HUES64 (cell line): ENCODE results near the gene RALGPS1.

ENCODE experiments used
- H3K27ac ChIP-seq: 2 replicates; pipeline ENCODE4 v1.7.0; 2013; ENCODE audit warnings: low read depth, low read length, inconsistent platforms
- H3K27me3 ChIP-seq: 2 replicates; pipeline ENCODE4 v1.6.1; 2013; ENCODE audit warnings: mild to moderate bottlenecking, low read length; ENCODE audit not compliant: insufficient read depth
- H3K36me3 ChIP-seq: 2 replicates; pipeline ENCODE4 v1.6.1; 2013; ENCODE audit warnings: mild to moderate bottlenecking, low read length; ENCODE audit not compliant: insufficient read depth
- H3K4me1 ChIP-seq: 2 replicates; pipeline ENCODE4 v1.6.1; 2013; ENCODE audit warnings: mild to moderate bottlenecking, low read length, moderate library complexity; ENCODE audit not compliant: insufficient read depth
- H3K4me3 ChIP-seq: 2 replicates; pipeline ENCODE4 v1.5.1; 2013; ENCODE audit warnings: mild to moderate bottlenecking, low read length, moderate library complexity
- H3K9ac ChIP-seq: 2 replicates; pipeline ENCODE4 v1.6.1; 2013; ENCODE audit warnings: mild to moderate bottlenecking, low read depth, low read length
- H3K9me3 ChIP-seq: 2 replicates; pipeline ENCODE4 v1.6.1; 2013; ENCODE audit warnings: low read depth, low read length; ENCODE audit not compliant: insufficient read depth
- WGBS: fragments of 150-250, 120-280 bp; methylation state at CpG from one replicate; pipeline ENCODE4 v1.1.7; 2013; ENCODE audit warnings: missing lambda C conversion rate; 5-methylcytosine and 5-hydroxymethylcytosine counted together

The RALGPS1 gene

DNA sequence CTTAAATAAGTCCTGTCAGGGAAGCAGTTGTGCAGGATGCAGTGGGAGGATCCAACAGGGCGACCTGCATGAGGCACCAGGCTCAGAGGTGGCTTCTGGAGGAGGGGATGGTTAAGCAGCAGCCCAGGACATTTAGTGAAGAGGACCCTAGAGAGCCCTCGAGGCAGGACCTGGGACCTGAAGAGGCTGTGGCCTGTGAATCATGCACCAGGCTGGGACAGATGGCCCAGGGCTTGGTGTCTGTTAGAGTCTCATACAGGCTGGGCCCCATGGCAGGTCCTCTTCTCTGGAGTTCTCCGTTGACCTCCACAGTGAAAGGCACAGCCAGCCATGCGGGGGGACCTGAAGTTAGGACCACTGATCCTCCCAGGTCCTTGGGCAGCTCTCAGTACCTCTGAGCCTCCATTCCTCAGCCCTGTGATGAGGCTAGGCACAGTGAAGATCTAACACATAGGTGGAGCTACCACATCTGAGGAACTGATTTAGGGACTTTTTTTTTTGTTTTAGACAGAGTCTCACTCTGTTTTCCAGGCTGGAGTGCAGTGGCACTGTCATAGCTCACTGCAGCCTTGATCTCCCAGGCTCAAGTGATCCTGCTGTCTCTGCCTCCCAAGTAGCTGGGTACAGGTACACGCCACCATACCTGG lies 289.2 kb downstream of the RALGPS1 start:
- H3K4me3 ChIP-seq: no peak overlapping the region
- no peaks in the 10 kb centered on the region for H3K9me3 ChIP-seq
- no peaks in the 10 kb centered on the region for H3K27me3 ChIP-seq
- no peak overlapping the region for H3K27ac ChIP-seq
- no peak overlapping the region for H3K9ac ChIP-seq
- no peaks in the 10 kb centered on the region for H3K4me1 ChIP-seq
- no peaks in the 10 kb centered on the region for H3K36me3 ChIP-seq
- WGBS: 83% methylated on average over 5 of the region's 5 CpGs

DNA sequence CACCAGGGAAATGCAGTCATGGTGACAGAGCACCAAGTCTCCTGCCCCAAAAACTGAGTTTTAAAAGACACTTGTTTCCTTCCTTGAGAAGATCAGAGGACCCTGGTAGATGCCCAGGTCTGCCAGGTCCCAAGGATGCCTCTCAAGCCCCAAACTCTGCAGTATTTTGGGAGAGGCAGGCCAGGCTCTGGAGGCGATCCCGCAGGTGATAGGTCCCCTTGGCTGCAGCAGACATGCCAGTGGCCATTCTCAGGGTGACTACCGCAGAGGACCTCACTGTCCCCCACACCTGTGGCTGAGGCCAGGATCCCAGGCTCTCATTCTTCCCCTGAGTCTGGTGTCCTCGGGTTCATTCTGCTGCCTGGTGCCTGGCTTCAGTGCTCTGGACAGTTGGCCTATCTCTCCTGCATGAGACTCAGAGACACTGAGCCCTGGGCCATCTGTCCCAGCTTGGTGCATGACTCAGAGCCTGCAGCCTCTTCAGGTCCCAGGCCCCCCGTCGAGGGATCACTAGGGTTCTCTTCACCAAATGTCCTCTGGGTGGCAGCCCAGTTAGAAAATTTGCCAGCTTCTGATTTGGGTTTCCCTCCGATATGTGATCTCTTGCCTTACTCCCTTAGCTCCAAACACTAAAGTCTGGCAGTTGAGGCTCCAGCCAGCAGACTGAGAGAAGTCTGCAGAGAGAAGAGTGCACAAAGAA lies 290.3 kb downstream of the RALGPS1 start:
- Histone ChIP-seq H3K9me3 (no peaks in the 10 kb centered on the region), H3K4me3 (no peak overlapping the region), H3K27ac (no peak overlapping the region), H3K9ac (no peak overlapping the region), H3K4me1 (no peaks in the 10 kb centered on the region), H3K27me3 (no peaks in the 10 kb centered on the region), H3K36me3 (no peaks in the 10 kb centered on the region)
- WGBS: 85% methylated on average over 7 of the region's 7 CpGs

DNA sequence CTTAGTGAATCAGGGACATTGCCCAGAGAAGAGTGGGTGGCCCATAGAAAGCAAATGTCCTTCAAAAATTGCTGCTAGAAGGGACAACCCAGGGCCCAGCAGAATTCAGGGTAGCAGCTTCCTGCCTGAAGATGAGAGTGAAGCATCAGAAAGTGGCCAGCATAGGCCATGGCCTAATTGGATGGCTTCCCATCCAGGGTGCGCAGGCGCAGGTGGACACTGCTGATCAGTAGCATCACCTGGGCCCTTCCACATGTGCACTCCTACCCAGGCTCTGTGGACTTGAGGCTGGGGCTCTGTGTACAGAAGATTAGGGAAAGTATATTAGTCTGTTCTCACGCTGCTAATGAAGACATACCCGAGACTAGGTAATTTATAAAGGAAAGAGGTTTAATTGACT lies 291.4 kb downstream of the RALGPS1 start:
- WGBS: 98% methylated on average over 4 of the region's 4 CpGs

DNA sequence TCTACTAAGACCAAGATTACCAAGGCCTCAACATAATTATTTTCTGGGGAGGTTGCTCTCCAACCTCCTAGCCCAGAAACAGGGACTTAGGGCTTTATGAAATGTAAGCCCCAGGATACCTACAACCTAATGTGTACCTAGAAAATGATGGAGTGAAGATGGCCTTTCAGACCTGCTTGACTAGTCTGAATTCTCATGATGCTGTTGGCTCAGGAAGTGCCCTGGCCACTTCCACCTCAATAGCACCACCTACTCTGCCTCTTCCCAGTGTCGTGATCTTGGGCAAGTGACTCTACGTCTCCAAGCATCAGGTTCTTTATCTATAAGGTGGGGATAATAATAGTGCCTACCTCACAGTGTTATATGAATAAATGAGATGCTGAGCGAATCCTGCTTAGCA lies 292.1 kb downstream of the RALGPS1 start:
- Histone ChIP-seq H3K27me3 (no peaks in the 10 kb centered on the region), H3K4me1 (peaks cover 5% of the 10 kb centered on the region; the same call in 1 of the 2 replicates), H3K27ac (no peak overlapping the region), H3K4me3 (no peak overlapping the region), H3K36me3 (no peaks in the 10 kb centered on the region), H3K9ac (no peak overlapping the region), H3K9me3 (no peaks in the 10 kb centered on the region)
- 98% methylated on average over 3 of the region's 3 CpGs for WGBS

More for the DNA sequence above, 291.4 kb downstream of the RALGPS1 start:
- Histone ChIP-seq H3K4me1 (peaks cover 4% of the 10 kb centered on the region; the same call in 1 of the 2 replicates), H3K27me3 (no peaks in the 10 kb centered on the region), H3K9ac (no peak overlapping the region), H3K9me3 (no peaks in the 10 kb centered on the region), H3K36me3 (no peaks in the 10 kb centered on the region), H3K27ac (no peak overlapping the region), H3K4me3 (no peak overlapping the region)

DNA sequence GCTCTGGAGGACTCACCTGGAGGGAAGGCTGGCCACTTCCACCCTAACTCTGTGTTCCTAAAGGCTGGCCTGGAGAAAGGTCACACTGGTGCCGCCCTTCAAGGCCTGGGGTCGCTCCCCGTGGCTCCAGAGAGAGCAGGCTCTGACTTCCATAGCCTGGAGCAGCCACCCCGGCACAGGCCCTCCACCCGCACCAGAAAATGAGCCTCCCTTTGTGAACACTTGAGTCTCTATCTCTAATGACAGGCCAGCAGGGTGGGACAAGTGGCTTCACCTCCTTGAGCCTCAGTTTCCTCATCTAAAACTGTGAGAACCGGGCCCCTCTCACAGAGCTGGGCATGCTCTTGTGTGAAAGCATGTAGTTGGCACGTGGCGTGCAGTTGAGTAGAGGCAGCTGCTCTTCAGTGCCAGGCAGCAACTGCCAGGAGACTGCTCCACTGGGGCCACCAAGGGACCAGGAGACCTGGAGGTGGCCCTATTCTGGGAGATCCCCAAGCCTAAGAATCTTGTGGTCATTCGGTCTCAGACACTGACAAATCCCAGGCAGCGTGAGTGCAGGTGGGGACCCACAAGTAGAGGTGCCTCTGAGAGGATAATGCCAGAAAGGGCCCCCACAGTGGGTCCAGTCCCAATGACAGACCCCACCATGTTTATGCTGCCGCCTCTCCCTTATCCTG lies 293.3 kb downstream of the RALGPS1 start:
- H3K9me3 ChIP-seq: no peaks in the 10 kb centered on the region
- H3K4me3 ChIP-seq: no peak overlapping the region
- no peak overlapping the region for H3K27ac ChIP-seq
- WGBS: 91% methylated on average over 11 of the region's 11 CpGs
- H3K27me3 ChIP-seq: no peaks in the 10 kb centered on the region
- no peak overlapping the region for H3K9ac ChIP-seq
- no peaks in the 10 kb centered on the region for H3K36me3 ChIP-seq
- H3K4me1 ChIP-seq: peaks cover 5% of the 10 kb centered on the region; the same call in 1 of the 2 replicates

GRCh38 chr9:127208416-127208815 lies 293.8 kb downstream of the RALGPS1 start:
- WGBS: 96% methylated on average over 8 of the region's 8 CpGs
- Histone ChIP-seq H3K9me3 (no peaks in the 10 kb centered on the region), H3K4me1 (peaks cover 5% of the 10 kb centered on the region; the same call in 1 of the 2 replicates), H3K4me3 (no peak overlapping the region), H3K27me3 (no peaks in the 10 kb centered on the region), H3K27ac (no peak overlapping the region), H3K36me3 (no peaks in the 10 kb centered on the region), H3K9ac (no peak overlapping the region)

- peaks cover 5% of the 10 kb centered on the region; the same call in 1 of the 2 replicates for H3K4me1 ChIP-seq
- 94% methylated on average over 7 of the region's 7 CpGs for WGBS
- H3K36me3 ChIP-seq: no peaks in the 10 kb centered on the region
- no peaks in the 10 kb centered on the region for H3K27me3 ChIP-seq
- H3K4me3 ChIP-seq: no peak overlapping the region
- no peak overlapping the region for H3K27ac ChIP-seq
- no peak overlapping the region for H3K9ac ChIP-seq
- H3K9me3 ChIP-seq: no peaks in the 10 kb centered on the region
Observed at GRCh38 chr9:127209220-127209619, 294.6 kb downstream of the RALGPS1 start.

DNA sequence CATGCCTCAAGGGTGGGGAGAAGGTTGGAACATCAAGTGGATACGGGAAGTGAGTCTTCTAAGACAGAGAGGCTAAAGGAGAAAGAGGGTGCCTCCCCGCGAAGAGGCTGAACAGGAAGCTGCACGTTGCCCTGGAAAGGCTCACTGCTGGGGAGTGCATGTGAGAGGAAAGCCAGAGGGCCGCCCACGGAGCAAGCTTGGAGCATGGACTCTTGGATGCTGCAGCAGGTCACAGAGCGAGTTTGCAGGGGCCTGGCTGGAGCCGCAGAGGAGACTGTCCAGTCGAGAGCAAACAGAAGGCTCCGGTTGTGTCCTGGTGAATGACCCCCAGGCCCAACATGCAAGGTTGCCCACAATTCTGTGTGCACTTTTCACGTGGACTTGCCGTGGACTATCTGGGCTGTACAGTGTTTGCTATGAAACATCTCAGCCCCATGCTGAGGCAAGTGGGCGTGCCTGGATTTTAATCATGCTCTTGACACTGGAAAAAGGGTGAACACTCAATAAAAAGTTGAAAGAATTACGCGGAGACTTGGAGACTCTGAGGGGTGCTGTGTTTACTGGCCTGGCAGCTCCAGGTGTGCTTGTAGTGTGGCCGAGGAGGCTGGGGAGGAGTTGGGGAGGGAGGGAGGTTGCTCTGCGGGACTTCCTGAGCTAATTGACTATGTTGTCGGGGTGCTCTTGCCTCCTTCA lies 295.5 kb downstream of the RALGPS1 start:
- H3K4me1 ChIP-seq: peaks cover 5% of the 10 kb centered on the region; the same call in 1 of the 2 replicates
- no peaks in the 10 kb centered on the region for H3K27me3 ChIP-seq
- no peak overlapping the region for H3K27ac ChIP-seq
- no peak overlapping the region for H3K9ac ChIP-seq
- no peak overlapping the region for H3K4me3 ChIP-seq
- H3K9me3 ChIP-seq: no peaks in the 10 kb centered on the region
- H3K36me3 ChIP-seq: no peaks in the 10 kb centered on the region
- WGBS: 88% methylated on average over 18 of the region's 18 CpGs

GRCh38 chr9:127210851-127211730 lies 296.5 kb downstream of the RALGPS1 start:
- Histone ChIP-seq H3K27me3 (no peaks in the 10 kb centered on the region), H3K9ac (no peak overlapping the region), H3K27ac (no peak overlapping the region), H3K36me3 (no peaks in the 10 kb centered on the region), H3K9me3 (no peaks in the 10 kb centered on the region), H3K4me1 (peaks cover 5% of the 10 kb centered on the region; the same call in 1 of the 2 replicates), H3K4me3 (no peak overlapping the region)
- 67% methylated on average over 20 of the region's 20 CpGs for WGBS

DNA sequence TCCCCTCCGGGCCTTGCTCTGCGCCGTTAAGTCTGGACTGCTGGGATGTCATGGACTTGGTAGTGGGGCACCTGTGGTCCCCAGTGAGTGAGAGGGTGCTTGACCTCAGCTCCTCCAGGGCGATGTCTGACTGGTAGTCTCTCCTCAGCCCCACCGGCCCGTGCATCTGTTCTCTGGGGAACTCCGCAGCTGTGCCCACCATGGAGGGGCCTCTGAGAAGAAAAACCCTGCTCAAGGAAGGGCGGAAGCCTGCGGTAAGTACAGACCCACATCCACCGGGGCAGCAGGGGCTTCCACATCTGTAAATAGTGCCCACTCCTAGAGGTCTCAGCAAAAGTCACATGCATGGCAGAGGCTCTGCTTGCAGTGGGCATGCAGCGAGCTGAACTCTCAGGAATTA lies 297.4 kb downstream of the RALGPS1 start:
- Histone ChIP-seq H3K36me3 (no peaks in the 10 kb centered on the region), H3K9ac (no peak overlapping the region), H3K9me3 (no peaks in the 10 kb centered on the region), H3K27me3 (no peaks in the 10 kb centered on the region), H3K4me1 (peaks cover 5% of the 10 kb centered on the region; the same call in 1 of the 2 replicates), H3K4me3 (no peak overlapping the region), H3K27ac (no peak overlapping the region)
- 96% methylated on average over 11 of the region's 11 CpGs for WGBS
